Activated CD8-positive, alpha-beta T cell treated with anti-CD3 and anti-CD28 coated beads, Interleukin-2, amount 10 ng/mL, durations not matched to agents 7 days and 5 days (primary cell): Measurements from ENCODE around the gene NAXD. TPM values are rescaled to one million over a fixed set of nuclear protein-coding genes. Genes with fewer than 3 reads are reported as not detected.

ENCODE experiments used
- total RNA-seq, 2 experiments: library from RNA; stranded (reverse); gene quantifications; one replicate each; pipeline ENCODE4 v1.2.3, GENCODE V29; 2021

The NAXD gene
- total RNA-seq, 2 experiments from 2014 or later: 23.7 to 24.3 TPM

Other genes with a start within 250 kb of the NAXD start
- gene RAB20, start 53.8 kb upstream of the NAXD start, total RNA-seq: 1 to 10 TPM; 3.9 to 4.2 TPM
- 10 to 100 TPM; 73.1 to 79.9 TPM for gene CARS2, start 90.6 kb downstream of the NAXD start, total RNA-seq
- gene ING1, start 98.2 kb downstream of the NAXD start, total RNA-seq: 10 to 100 TPM; 19.8 to 21.4 TPM